HG02973 (cell line): ENCODE measurements around the gene CWF19L2.
"Not testable (repeated sequence)": the region's sequence is repeated elsewhere in the genome, so short reads cannot be mapped to it uniquely, and the experiment has no call there.

Source experiments
- ATAC-seq: cut with Tn5 transposase; IDR thresholded peaks from one replicate; pipeline ENCODE4 v1.9.1; 2021; ENCODE audit warnings: moderate library complexity; ENCODE audit not compliant: unreplicated experiment

CWF19L2 gene

DNA sequence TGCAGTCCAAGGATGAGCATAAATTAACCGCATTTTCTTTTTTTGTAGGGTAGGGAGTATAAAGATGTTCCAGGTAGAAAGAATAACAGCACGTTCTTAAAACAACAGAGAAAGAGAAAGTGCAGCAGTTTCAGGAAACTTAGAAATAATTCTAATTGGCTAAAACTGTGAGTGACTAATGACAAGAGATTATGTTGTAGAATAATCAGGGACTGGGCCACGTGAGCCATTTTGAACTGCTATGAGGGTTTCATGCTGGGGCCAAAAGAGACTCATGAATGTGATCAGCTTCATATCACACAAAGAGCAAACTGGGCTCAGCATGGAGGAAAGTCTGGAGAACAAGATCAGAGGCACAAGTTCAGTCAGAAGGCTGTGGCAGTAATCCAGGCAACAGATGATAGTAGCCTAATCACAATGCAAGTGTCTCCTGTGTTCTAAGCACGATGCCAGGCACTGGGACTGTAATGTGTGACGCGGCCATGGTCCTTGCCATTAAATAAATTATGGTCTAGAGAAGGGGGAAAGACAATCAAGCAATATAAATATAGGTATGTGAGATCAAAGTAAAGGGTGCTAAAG, 17.9 kb downstream of the CWF19L2 start:
- no peak for ATAC-seq

- no peak for ATAC-seq
Observed at GRCh38 chr11:107438148-107438547, 19.5 kb downstream of the CWF19L2 start.

GRCh38 chr11:107430525-107430924, 27.1 kb downstream of the CWF19L2 start:
- no peak for ATAC-seq

GRCh38 chr11:107427569-107428180, 29.9 kb downstream of the CWF19L2 start:
- no peak for ATAC-seq

GRCh38 chr11:107413352-107413751, 44.3 kb downstream of the CWF19L2 start:
- no peak for ATAC-seq

DNA sequence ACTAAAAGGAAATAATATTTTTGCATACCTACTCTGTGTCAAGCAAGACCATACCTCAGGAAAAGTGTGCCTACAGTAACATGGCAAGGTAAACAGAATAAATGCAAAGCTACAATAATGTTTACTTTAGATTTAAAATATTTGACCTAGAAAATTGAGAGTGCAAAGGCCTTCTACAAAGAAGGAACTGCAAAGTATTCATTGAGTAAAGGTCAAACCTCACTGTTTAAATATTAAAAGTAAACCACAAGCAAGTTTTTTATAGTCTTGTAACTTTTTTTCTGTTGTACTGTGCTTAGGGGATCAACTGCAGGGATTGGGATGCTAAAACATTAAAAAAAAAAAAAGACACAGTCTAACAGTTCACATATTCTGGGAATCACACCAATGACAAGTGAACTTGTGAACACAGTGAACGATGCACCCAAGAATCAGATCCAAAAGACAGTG, 48.8 kb downstream of the CWF19L2 start:
- ATAC-seq: no peak

DNA sequence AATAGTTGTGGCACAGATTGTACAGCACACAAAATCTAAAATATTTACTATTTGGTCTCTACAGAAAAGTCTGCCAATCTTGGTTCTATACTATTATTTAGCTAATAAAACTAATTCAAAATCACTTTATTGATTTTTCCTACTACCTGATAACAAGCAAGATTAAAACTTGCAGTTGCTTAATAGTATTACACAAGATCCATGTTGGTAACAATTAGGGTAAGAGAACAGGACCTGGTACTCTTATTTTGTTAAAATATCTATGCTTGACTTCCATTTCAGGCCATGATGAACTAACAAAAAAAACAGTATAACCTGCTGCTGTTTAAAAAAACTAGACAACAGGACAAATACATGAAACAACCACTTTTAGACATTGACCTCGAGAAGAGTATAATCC, 52.4 kb downstream of the CWF19L2 start:
- no peak for ATAC-seq

GRCh38 chr11:107401131-107401530, 56.5 kb downstream of the CWF19L2 start:
- ATAC-seq: not testable (repeated sequence)

DNA sequence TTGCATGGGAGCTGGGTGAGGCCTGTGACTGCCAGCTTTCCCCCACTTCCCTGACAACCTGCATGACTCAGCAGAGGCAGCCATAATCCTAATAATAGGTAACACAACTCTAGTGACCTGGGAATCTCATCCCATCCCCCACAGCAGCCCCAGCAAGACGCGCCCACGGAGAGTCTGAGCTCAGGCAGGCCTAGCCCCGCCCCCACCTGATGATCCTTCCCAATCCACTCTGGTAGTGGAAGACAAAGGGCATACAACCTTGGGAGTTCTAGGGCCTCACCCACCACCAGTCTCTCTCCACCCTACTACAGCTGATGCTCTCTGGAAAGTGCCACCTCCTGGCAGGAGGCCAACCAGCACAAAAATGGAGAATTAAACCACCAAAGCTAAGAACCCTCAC, 60.3 kb downstream of the CWF19L2 start:
- ATAC-seq: no peak

DNA sequence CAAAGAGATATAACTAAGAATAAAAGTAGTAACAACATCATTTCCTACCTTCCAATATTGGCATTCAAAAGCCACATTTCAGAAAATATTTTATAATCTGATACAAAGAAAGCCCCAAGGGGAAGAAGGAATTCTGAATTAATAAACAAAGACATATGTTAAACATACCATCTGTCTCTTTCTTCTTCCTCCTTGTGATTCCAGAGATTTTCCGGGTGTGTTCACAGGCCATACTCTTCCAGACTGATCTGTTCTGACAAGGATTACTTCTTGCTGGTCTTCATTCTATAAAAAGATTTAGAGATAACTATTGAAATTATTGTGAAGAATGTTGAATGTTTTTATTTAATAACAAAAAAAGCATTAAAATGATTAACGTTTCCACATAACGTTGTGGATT, 65.0 kb downstream of the CWF19L2 start:
- no peak for ATAC-seq

GRCh38 chr11:107390701-107391100, 66.9 kb downstream of the CWF19L2 start:
- not testable (repeated sequence) for ATAC-seq

GRCh38 chr11:107387666-107388065, 70.0 kb downstream of the CWF19L2 start:
- no peak for ATAC-seq

DNA sequence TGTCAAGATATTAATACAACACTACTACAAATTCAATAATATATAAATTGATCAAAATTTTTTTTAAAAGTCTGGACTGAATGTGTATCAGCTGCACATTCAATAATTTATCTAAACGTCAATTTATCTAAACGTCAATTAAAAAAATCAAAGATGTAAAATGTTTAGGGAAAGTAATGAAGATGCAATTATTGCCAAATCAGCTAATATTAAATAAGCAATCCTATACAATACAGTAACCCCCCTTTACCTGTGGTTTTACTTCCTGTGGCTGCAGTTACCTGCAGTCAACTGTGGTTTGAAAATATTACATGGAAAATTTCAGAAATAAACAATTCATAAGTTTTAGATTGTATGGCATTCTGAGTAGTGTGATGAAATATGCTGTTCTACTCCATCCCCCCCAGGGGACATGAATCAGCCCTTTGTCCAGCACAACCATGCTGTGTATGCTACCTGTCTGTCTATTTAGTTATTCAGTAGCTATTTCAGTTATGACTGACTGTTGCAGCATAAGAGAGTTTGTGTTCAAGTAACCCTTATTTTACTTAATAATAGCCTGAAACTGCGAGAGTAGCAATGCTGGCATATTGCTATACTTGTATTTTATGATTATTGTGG, 72.2 kb downstream of the CWF19L2 start:
- no peak for ATAC-seq

GRCh38 chr11:107384144-107384852, 73.3 kb downstream of the CWF19L2 start:
- ATAC-seq: no peak

DNA sequence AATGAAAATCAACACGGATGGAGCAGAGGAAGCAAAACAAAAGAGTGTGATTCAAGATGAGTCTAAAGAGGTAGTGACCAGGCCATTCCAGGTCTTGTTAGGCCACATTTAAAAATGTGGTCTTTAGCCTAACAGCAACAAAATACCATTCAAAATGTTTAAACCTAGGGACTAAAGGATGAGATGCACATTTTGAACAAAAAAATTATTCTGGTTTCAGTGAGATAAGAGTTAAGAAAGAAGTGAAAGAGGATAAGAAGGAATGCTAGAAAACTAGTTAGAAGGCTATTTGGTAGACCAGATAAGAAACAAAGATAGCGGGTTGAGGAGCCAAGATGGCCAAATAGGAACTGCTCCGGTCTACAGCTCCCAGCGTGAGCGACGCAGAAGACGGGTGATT, 85.2 kb downstream of the CWF19L2 start:
- no peak for ATAC-seq

- ATAC-seq: no peak
Observed at GRCh38 chr11:107370390-107370789, 87.2 kb downstream of the CWF19L2 start.

DNA sequence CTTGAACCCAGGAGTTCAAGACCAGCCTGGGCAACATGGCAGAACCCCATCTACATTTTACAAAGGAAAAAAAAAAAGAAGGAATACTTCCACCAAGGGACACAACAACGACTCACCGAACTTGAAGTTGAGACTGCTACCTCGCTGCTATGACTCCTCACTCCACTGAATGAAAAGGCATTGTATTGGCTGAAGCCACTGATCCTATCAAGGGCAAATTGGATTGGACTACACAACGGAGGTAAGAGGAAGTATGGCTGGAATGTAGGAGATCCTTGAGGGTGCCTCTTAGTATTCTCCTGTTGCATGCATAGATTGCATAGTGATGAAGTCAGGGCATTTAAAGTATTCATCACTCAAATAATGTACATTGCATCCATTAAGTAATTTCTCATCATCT, 97.9 kb downstream of the CWF19L2 start:
- ATAC-seq: no peak

GRCh38 chr11:107357877-107358276, 99.7 kb downstream of the CWF19L2 start:
- no peak for ATAC-seq

DNA sequence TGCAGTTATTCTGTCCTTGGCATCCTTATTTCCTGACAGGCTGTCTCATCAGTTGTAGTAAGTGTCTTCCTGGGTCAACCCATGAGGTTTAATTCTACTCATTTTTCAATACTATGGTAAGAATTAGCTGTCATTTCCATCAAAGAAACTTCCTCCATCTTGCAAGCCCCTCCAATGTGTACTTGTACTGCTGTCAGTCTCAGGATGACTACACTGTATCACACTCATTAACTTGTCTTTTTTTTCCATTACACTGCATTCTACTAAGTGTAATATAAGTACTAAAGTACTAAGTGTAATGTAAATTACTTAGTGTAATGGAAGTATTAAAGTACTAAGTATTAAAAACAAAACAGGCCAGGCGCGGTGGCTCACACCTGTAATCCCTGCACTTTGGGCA, 102.8 kb downstream of the CWF19L2 start:
- ATAC-seq: no peak

DNA sequence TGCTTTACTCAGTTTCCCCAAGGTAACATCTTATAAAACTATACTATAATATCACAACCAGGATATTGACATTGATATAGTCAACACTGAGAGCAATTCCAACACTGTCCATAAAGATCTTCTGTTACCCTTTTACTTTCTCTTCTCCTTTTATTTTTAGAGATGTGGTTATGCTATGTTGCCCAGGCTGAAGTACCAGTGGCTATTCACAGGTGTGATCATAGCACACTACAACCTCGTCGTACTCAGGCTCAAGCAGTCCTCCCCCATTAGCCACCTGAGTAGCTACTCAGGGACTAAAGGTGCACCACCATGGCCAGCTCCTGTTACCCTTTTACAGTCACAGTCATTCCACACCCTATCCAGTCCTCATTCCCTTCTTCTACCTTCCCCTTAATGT, 119.7 kb downstream of the CWF19L2 start:
- peak; percentile 75 for ATAC-seq

DNA sequence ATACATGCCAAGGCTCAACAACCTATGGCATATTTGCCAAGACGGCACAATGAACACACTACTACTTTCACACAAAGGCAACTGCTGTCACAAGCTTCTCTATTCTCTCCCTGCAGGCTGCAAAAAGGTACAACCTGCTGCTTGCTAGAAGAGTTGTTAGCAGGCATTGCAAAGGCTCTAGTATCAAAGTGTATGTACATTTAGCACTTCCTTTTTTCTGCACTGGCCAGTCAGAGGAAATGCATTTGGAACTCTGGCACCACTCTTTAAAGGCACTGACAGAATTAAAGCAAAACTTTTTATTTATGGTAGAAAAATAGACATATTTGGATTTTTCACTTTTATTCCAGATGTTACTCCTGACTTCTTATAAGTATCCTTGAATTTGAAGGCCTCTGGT, 125.9 kb downstream of the CWF19L2 start:
- ATAC-seq: no peak

DNA sequence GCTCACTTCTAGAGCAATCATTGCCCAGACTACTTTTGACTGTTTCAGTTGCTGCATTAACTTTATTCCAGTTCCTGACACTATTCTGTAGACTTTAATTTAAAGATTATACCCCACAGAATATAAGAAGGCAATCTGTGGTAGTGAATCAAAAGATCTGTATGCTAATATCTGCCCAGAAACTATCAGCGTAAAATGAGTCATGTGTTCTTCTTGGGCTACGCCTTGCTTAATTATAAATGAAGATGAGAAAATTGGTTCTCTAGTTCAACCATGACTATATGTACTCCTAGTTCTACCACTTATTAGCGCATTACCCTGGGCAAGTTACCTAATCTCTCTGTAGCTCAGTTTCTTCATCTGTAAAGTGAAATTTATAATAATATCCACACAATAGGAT, 128.5 kb downstream of the CWF19L2 start:
- ATAC-seq: no peak
